BLaER1 (cell line): ENCODE measurements around the gene CHST4.
"Not testable (repeated sequence)": the region's sequence is repeated elsewhere in the genome, so short reads cannot be mapped to it uniquely, and the experiment has no call there.

Experiments
- H3K27ac ChIP-seq: shearing (Covaris generic); formaldehyde crosslinking; 2 replicates; pipeline ENCODE4 v1.8.1; 2022
- H3K27me3 ChIP-seq: shearing (Covaris generic); formaldehyde crosslinking; 2 replicates; pipeline ENCODE4 v1.8.1; 2022
- H3K36me3 ChIP-seq: shearing (Covaris generic); formaldehyde crosslinking; 2 replicates; pipeline ENCODE4 v1.8.1; 2022
- H3K4me1 ChIP-seq: shearing (Covaris generic); formaldehyde crosslinking; 2 replicates; pipeline ENCODE4 v1.8.1; 2022
- H3K4me2 ChIP-seq: shearing (Covaris generic); formaldehyde crosslinking; 2 replicates; pipeline ENCODE4 v1.8.1; 2022
- H3K4me3 ChIP-seq: shearing (Covaris generic); formaldehyde crosslinking; 2 replicates; pipeline ENCODE4 v1.8.1; 2022
- H3K9ac ChIP-seq: shearing (Covaris generic); formaldehyde crosslinking; 2 replicates; pipeline ENCODE4 v1.8.1; 2022
- H3K9me3 ChIP-seq: shearing (Covaris generic); formaldehyde crosslinking; 2 replicates; pipeline ENCODE4 v1.8.1; 2022
- H4K20me1 ChIP-seq: shearing (Covaris generic); formaldehyde crosslinking; 2 replicates; pipeline ENCODE4 v1.8.1; 2022
- Cebpa-rat ChIP-seq: shearing (Covaris generic); IDR thresholded peaks from 2 replicates; pipeline ENCODE4 v1.8.1; 2022

Gene CHST4

DNA sequence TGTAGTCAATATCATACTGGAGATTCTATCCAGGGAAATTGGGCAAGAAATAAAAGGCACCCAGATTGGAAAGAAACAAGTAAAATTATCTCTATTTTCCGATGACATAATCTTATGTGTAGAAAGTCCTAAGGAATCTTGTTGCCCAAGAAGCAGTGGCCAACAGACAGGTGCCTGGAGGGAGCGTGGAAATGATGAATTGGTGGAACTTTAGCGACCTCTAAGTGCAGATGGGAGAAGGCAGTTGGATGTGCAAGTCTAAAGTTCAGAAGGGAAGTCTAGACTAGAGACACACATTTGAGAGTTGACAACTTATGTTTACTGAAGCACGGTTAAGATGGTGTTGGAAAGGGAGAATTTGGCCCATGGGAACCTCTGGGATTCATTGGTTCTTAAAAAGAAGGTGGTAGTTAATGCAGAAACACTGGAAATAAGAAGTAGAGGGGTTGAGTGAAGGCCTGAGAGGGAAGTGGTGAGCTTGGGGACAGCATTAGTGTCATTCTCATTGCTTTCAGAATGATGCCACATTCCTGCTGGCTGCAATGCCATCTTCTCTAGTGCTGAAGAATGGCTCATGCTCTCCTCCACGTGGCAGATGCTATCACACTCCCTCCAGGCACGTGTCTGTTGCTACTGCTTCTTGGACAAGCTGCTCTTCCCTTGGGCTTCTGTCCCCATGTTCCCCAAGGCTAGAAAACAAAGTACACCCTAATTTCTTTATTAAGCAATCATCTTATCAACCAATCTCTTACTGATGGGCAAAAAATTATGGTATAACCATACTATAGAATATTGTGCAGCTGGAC lies 26.7 kb downstream of the CHST4 start:
- no peaks in the 10 kb centered on the region for H3K36me3 ChIP-seq
- no peaks in the 10 kb centered on the region for H4K20me1 ChIP-seq
- no peak for TF ChIP-seq Cebpa-rat
- no peak overlapping the region for H3K4me3 ChIP-seq
- no peak overlapping the region for H3K9ac ChIP-seq
- no peak overlapping the region for H3K27ac ChIP-seq
- H3K4me2 ChIP-seq: no peak overlapping the region
- H3K27me3 ChIP-seq: no peaks in the 10 kb centered on the region
- no peaks in the 10 kb centered on the region for H3K4me1 ChIP-seq
- H3K9me3 ChIP-seq: no peaks in the 10 kb centered on the region; the same call in 1 of the 2 replicates

DNA sequence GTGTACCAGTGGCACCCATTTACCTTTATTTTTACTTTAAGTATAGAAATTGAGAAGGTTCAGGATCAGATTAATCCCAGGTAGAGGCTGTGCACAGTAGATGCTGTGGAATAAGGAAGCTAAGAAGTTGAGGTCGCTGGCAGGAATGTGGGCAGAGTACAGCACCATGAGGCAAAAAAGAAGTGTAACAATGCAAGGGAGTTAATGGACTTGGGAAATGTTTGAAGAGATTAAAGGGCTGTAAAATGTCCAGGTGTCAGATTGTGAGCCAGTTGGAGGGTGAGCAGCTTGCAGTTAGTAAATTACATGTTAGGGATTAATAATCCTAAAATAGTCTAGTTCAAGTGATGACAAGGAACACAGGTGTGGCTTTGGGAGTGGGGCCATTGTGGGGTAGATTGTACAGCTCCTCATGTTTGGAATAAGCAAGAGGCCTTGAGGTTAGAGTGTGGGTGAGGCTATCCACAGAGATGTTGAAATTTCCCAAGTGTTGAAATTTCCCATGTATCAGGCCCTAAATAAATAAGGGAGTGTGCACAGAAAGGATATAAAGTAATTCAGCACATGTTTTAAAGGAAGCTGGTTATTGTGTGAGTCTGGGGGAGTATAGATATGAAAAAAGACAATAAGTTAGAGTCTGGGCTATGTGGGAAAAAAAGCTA lies 29.1 kb downstream of the CHST4 start:
- Histone ChIP-seq H3K36me3 (no peaks in the 10 kb centered on the region), H3K27me3 (no peaks in the 10 kb centered on the region), H3K4me1 (no peaks in the 10 kb centered on the region), H3K27ac (no peak overlapping the region), H3K9me3 (no peaks in the 10 kb centered on the region; the same call in 1 of the 2 replicates), H3K4me3 (no peak overlapping the region), H3K9ac (no peak overlapping the region), H4K20me1 (no peaks in the 10 kb centered on the region), H3K4me2 (no peak overlapping the region)
- no peak for TF ChIP-seq Cebpa-rat

DNA sequence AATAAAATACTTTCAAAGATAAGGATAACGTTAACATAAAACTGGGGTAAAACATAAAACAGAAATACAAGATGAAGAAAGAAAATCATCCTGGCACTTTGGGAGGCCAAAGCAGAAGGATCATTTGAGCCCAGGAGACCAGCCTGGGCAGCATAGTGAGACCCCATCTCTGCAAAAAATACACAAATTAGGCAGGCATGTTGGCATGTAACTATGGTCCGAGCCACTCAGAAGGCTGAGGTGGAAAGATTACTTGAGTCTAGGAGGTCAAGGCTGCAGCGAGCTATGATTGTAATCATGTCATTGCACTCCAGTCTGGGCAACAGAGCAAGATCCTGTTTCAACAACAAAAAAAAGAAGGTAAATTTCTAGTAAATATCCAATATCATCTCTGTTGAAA lies 31.1 kb downstream of the CHST4 start:
- Histone ChIP-seq H3K27me3 (no peaks in the 10 kb centered on the region), H3K4me2 (no peak overlapping the region), H3K4me1 (no peaks in the 10 kb centered on the region), H3K4me3 (no peak overlapping the region), H3K27ac (no peak overlapping the region), H3K9me3 (peaks cover 18% of the 10 kb centered on the region), H3K9ac (no peak overlapping the region), H3K36me3 (no peaks in the 10 kb centered on the region), H4K20me1 (no peaks in the 10 kb centered on the region)
- no peak for TF ChIP-seq Cebpa-rat

DNA sequence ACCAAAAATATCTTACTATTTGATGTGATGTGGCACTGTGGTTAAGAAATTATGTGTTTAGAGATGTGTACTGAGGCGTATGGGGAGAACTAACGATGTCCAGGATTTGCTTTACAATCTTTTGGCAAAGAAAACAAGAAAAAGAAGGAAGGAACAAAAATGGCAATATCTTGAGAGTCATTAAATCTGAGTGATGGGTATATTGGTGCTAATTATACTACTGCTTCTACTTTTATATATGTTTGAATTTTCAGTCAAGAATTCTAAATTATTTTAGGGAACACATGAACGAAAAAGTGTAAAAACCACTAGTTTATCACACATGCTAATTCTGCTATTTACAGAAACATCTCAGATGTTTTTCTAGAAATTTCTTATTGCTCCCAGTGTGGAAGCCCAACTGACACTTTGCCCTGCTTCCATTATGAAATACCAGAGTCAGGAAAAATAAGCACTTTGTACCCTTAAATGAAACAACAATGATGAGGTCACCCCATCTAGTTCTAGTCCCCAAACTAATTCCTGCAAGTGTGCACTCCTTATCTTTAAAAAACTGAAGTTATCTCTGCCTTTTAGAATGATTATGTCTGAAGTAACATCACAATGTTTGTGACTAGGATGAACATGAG lies 31.8 kb downstream of the CHST4 start:
- no peak overlapping the region for H3K4me3 ChIP-seq
- TF ChIP-seq Cebpa-rat: no peak
- no peaks in the 10 kb centered on the region for H4K20me1 ChIP-seq
- no peaks in the 10 kb centered on the region for H3K27me3 ChIP-seq
- H3K9ac ChIP-seq: no peak overlapping the region
- H3K4me1 ChIP-seq: no peaks in the 10 kb centered on the region
- H3K4me2 ChIP-seq: no peak overlapping the region
- peaks cover 26% of the 10 kb centered on the region for H3K9me3 ChIP-seq
- no peak overlapping the region for H3K27ac ChIP-seq
- H3K36me3 ChIP-seq: no peaks in the 10 kb centered on the region

DNA sequence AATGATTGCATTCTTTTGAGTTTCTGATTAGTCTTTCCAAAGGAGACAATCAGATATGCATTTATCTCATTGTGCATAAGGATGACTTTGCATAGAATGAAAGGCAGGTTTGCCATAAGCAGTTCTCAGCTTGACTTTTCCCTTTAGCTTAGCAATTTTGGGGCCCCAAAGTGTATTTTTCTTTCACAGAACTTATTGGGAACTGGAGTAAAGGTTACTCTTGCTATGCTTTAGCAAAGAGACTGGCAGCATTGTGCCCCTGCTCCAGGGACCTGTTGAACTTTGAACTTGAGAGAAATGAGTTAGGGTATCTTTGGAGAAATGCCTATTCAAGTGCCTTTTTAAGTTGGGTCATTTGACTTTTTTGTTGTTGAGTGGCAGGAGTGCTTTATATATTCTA lies 33.6 kb downstream of the CHST4 start:
- no peak overlapping the region for H3K4me3 ChIP-seq
- H4K20me1 ChIP-seq: no peaks in the 10 kb centered on the region
- H3K9ac ChIP-seq: no peak overlapping the region

DNA sequence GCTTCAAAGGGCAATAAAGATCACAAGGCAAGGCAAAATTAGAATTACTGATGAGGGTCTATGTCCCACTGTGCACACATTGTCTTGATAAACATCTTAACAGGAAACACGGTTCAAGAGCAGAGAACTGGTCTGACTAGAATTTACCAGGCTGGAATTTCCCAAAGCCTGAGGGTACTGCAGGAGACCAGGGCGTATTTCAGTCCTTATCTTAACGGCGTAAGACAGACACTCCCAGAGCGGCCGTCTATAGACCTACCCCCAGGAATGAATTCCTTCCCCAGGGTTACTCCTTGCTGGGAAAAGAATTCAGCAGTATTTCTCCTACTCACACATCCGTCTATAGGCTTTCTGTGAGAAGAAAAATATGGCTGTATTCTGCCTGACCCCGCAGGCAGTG lies 35.7 kb downstream of the CHST4 start:
- Histone ChIP-seq H3K9me3 (peaks cover 30% of the 10 kb centered on the region), H3K4me1 (peaks cover 17% of the 10 kb centered on the region)
- not testable (repeated sequence) for H3K27ac ChIP-seq, H4K20me1 ChIP-seq, H3K27me3 ChIP-seq, H3K36me3 ChIP-seq, H3K4me2 ChIP-seq, H3K4me3 ChIP-seq, H3K9ac ChIP-seq

More for the DNA sequence above, 33.6 kb downstream of the CHST4 start:
- no peak overlapping the region for H3K4me2 ChIP-seq
- H3K36me3 ChIP-seq: no peaks in the 10 kb centered on the region
- peaks cover 30% of the 10 kb centered on the region for H3K9me3 ChIP-seq
- H3K4me1 ChIP-seq: peaks cover 8% of the 10 kb centered on the region
- no peak for TF ChIP-seq Cebpa-rat
- H3K27ac ChIP-seq: no peak overlapping the region
- no peaks in the 10 kb centered on the region for H3K27me3 ChIP-seq

DNA sequence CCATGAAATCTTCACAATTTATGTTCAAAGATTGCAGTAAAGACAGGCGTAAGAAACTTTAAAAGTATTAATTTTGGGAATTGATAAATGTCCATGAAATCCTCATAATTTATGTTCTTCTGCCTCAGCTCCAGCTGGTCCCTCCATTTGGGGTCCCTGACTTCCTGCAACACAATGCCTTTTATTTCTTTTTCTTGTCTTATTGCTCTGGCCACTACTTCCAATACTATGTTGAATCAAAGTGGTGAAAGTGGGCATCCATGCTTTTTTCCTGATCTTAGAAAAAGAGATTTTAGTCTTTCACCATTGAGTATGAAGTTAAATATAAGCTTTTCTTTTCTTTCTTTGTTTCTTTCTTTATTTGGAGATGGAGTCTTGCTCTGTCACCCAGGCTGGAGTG lies 36.3 kb downstream of the CHST4 start:
- Histone ChIP-seq H3K9ac (no peak overlapping the region), H3K36me3 (no peaks in the 10 kb centered on the region), H3K27me3 (no peaks in the 10 kb centered on the region), H3K4me3 (no peak overlapping the region), H3K9me3 (peaks cover 30% of the 10 kb centered on the region), H3K27ac (no peak overlapping the region), H3K4me2 (no peak overlapping the region), H3K4me1 (peaks cover 17% of the 10 kb centered on the region), H4K20me1 (no peaks in the 10 kb centered on the region)
- no peak for TF ChIP-seq Cebpa-rat

DNA sequence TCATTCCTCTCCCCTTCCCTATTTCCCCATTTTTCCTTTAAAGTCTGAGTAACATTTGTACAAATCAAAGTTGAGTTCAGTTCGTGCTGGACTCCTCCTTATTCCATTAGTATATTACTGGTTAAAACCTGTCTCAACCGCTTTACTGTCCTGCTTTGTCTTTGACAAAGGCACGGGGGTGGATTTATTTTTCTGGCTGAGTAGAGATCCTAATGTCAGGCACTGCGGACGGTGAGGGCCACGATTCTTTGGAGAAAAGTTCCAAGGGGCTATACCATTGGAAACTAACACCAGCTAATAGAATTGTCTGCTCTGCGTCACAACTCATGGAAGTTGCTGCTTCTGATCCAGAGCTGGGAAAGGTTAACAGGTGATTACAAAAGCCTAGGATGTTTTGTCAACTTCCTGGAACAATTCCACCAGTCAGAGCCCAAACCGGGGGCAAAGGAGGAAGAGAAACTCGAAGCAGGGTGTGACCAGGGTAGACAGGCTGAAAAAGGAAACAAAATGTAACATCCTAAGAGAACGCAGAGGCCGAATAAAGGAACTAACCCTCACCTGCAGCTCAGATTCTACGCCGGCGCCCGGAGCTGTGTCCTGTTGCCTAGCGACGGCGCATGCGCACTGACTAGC lies 38.2 kb downstream of the CHST4 start:
- Histone ChIP-seq H3K9ac (peak overlapping the region; percentile 72), H3K27me3 (no peaks in the 10 kb centered on the region), H4K20me1 (no peaks in the 10 kb centered on the region), H3K36me3 (no peaks in the 10 kb centered on the region), H3K4me2 (peak overlapping the region; percentile 77), H3K27ac (peak overlapping the region; percentile 74; the same call in 1 of the 2 replicates), H3K9me3 (peaks cover 30% of the 10 kb centered on the region), H3K4me1 (peaks cover 17% of the 10 kb centered on the region), H3K4me3 (peak overlapping the region; percentile 66)
- TF ChIP-seq Cebpa-rat: no peak

DNA sequence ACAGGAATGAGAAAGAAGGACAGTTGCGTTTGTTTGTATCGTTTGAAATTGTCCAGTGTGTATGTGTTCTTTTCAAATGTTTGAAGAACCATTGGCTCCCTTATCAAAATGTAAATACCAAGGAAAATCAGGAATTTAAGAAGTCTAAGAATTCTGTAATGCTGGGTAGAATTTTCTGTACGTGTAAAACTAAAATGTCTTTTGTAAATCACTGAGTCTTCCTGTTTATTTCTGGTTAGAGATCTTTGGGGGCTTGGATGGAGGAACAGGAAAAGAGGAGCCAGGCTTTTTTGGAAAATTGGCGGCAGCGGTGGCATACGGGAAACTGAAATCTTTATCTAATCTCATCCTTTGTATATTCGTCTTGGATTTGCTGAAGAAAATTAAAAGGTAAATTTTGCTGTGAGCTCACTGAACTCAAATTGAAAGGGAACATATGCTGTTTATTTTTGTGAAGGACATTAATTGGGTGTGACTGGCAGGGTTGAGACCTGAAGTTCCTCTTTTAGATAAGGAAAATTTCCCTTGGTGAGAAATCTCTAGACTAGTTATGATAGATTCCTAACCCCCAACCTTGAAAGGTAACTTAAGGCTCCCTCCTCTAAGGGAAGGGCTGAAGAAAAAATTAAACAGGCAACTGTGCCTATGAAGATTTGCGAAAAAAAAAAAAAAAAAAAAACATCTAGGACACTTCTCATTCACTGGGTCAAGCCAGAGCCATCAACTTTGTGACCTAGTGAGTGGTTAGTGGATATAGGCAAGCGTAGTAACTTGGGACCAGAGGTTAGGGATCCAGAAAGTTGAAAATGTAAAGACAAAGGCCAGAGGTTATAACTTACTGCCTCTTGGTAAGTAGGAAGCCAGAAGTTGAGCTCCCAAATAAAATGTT lies 39.8 kb downstream of the CHST4 start:
- Histone ChIP-seq H3K4me2 (peak overlapping the region; percentile 77), H3K9ac (peak overlapping the region; percentile 72), H3K27me3 (no peaks in the 10 kb centered on the region), H3K9me3 (peaks cover 23% of the 10 kb centered on the region), H4K20me1 (no peaks in the 10 kb centered on the region), H3K36me3 (no peaks in the 10 kb centered on the region), H3K4me3 (peak overlapping the region; percentile 66), H3K27ac (0 out of 2 replicates have a peak overlapping the region, but pooled peaks have one; percentile 74), H3K4me1 (peaks cover 17% of the 10 kb centered on the region)
- TF ChIP-seq Cebpa-rat: no peak
